MM.1S (cell line): ENCODE measurements around the gene TEP1.

ENCODE experiments used
- EZH2 ChIP-seq: fragments of 300-600 bp; sonication (generic); optimal IDR thresholded peaks from 2 replicates; pipeline ENCODE3; 2017; ENCODE audit warnings: low read depth, mild to moderate bottlenecking, antibody characterized with exemption, low read length, mixed read lengths
- TF ChIP-seq, protein P1 (sequence below): fragments of 300-600 bp; sonication (generic); IDR thresholded peaks from 2 replicates; pipeline ENCODE4 v1.5.1; 2016; ENCODE audit warnings: antibody characterized with exemption, low read length, mixed read lengths

DNA sequence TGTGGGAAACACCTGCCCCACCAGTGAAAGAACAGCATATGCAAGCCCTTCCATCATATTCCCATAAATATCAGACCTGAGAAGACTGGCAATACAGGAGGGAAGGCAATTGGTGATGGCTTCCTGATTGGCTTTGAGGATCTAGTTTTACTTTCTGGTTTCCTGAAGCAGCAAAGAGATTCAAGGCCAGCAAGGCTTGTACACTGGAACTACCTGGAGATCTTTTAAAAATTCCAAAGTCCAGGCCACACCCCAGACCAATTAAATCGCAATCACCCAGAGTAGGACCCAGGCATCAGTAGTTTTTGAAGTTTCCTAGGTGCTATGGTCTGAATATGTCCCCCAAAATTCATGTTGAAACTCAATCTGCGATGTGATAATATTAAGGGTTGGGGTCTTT, 2.9 kb upstream of the TEP1 start:
- TF ChIP-seq, protein P1, sequence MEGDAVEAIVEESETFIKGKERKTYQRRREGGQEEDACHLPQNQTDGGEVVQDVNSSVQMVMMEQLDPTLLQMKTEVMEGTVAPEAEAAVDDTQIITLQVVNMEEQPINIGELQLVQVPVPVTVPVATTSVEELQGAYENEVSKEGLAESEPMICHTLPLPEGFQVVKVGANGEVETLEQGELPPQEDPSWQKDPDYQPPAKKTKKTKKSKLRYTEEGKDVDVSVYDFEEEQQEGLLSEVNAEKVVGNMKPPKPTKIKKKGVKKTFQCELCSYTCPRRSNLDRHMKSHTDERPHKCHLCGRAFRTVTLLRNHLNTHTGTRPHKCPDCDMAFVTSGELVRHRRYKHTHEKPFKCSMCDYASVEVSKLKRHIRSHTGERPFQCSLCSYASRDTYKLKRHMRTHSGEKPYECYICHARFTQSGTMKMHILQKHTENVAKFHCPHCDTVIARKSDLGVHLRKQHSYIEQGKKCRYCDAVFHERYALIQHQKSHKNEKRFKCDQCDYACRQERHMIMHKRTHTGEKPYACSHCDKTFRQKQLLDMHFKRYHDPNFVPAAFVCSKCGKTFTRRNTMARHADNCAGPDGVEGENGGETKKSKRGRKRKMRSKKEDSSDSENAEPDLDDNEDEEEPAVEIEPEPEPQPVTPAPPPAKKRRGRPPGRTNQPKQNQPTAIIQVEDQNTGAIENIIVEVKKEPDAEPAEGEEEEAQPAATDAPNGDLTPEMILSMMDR, result no peak
- TF ChIP-seq EZH2, result no peak
